K562 (cell line): ENCODE results near the gene TRAF3IP3.

Experiments
- ADNP ChIP-seq: fragments of 200-800 bp; sonication (Bioruptor generic); IDR thresholded peaks from 2 replicates; pipeline ENCODE4 v1.6.1; 2016; ENCODE audit warnings: missing genetic modification characterization, missing compliant biosample characterization
- ATF4 ChIP-seq: fragments of 450-650 bp; formaldehyde crosslinking; IDR thresholded peaks from 2 replicates; pipeline ENCODE4 v1.4.0; 2022; ENCODE audit warnings: mild to moderate bottlenecking, moderate library complexity
- CTCF ChIP-seq, 3 experiments: IDR thresholded peaks in 2 of 3; conservative IDR thresholded peaks in 1 of 3; 2 replicates each; pipeline ENCODE4 v1.5.1; 2011 to 2012; ENCODE audit warnings: low read length in 3 of 3, mild to moderate bottlenecking in 3 of 3, control low read depth in 2 of 3, improper control_type of control experiment in 1 of 3, inconsistent platforms in 1 of 3, low read depth in 1 of 3, mixed read lengths in 1 of 3, moderate library complexity in 1 of 3; ENCODE audit not compliant: insufficient read depth in 2 of 3
- HNRNPLL ChIP-seq: fragments of 200-400 bp; formaldehyde crosslinking; IDR thresholded peaks from 2 replicates; pipeline ENCODE4 v1.6.1; 2017; ENCODE audit warnings: low read length, low read depth, mild to moderate bottlenecking; ENCODE audit not compliant: poor library complexity, severe bottlenecking
- MEF2A ChIP-seq: IDR thresholded peaks from 2 replicates; pipeline ENCODE4 v1.6.1; 2011; ENCODE audit warnings: low read depth, mild to moderate bottlenecking, low read length, moderate library complexity; ENCODE audit not compliant: control insufficient read depth
- NCOA6 ChIP-seq: fragments of 450-650 bp; IDR thresholded peaks from 2 replicates; pipeline ENCODE4 v1.6.1; 2017; ENCODE audit warnings: mild to moderate bottlenecking
- POLR2A ChIP-seq: fragments of 450-650 bp; conservative IDR thresholded peaks from 2 replicates; pipeline ENCODE4 v1.6.1; 2016
- PRPF4 ChIP-seq: fragments of 200-400 bp; formaldehyde crosslinking; IDR thresholded peaks from one replicate; pipeline ENCODE4 v1.6.1; 2017; ENCODE audit warnings: low read length, low read depth, mild to moderate bottlenecking; ENCODE audit not compliant: insufficient read depth, poor library complexity, severe bottlenecking
- RAD21 ChIP-seq, 2 experiments: fragments of 250-450 bp in 1 of 2; fragments of 450-650 bp in 1 of 2; sonication (Bioruptor Pico) in 1 of 2; formaldehyde crosslinking in 1 of 2; IDR thresholded peaks in 1 of 2; conservative IDR thresholded peaks in 1 of 2; 2 replicates each; pipeline versions ENCODE4 v1.4.0 to v1.8.0; 2020 to 2022; ENCODE audit warnings: mild to moderate bottlenecking in 2 of 2, moderate library complexity in 1 of 2
- RAD51 ChIP-seq: fragments of 450-650 bp; IDR thresholded peaks from 2 replicates; pipeline ENCODE4 v1.7.1; 2016; ENCODE audit warnings: low read depth, mild to moderate bottlenecking, borderline replicate concordance
- SAP30 ChIP-seq: fragments of 200-600 bp; sonication (generic); IDR thresholded peaks from 2 replicates; pipeline ENCODE4 v1.6.1; 2012; ENCODE audit warnings: borderline replicate concordance, low read depth, mild to moderate bottlenecking, moderate library complexity, low read length, control low read depth, inconsistent platforms; ENCODE audit not compliant: insufficient read depth, poor library complexity, severe bottlenecking
- ZNF175 ChIP-seq: fragments of 200-800 bp; sonication (Bioruptor generic); IDR thresholded peaks from 2 replicates; pipeline ENCODE4 v1.6.1; 2016; ENCODE audit warnings: low read depth, mild to moderate bottlenecking, missing genetic modification characterization, missing compliant biosample characterization
- TF ChIP-seq, protein P1 (sequence below), 2 experiments: fragments of 450-650 bp; formaldehyde crosslinking in 1 of 2; IDR thresholded peaks; 2 replicates each; pipeline versions ENCODE4 v1.4.0 to v1.6.1; 2014 to 2020; ENCODE audit warnings: mild to moderate bottlenecking in 2 of 2, borderline replicate concordance in 1 of 2, low read depth in 1 of 2
- TF ChIP-seq, protein P2 (sequence below): sonication (generic); formaldehyde crosslinking; IDR thresholded peaks from 2 replicates; pipeline ENCODE4 v1.8.1; 2023; ENCODE audit warnings: mild to moderate bottlenecking, missing genetic modification reagents

DNA sequence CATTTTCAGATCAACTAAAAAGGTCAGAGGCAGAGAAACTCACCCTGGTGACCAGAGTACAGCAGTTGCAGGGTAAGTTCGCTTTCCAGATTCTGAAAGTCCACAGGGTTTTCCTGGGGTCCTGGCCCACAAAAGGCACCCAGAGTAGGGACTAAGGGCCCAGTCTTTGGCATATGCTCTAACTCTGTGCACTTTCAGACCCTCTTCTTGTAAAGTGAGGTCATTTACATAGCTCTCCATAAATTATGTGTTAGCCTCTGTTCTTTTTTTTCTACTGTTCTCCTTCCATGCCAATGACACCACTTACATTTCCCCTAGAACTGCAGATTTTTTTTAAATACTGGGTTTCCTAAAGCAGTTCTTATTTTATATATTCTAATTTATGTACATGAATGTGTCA, 22.2 kb downstream of the TRAF3IP3 start:
- TF ChIP-seq NCOA6 = no peak
- no peak for TF ChIP-seq CTCF (IDR thresholded peaks at IDR 0.05 in 2 of 3, conservative IDR thresholded peaks at IDR 0.05 in 1 of 3; ENCODE audit: insufficient read depth in 2 of 3, low read depth in 1 of 3, low read length in 3 of 3)
- TF ChIP-seq RAD51 = no peak
- TF ChIP-seq ADNP (tag) = no peak
- no peak for TF ChIP-seq POLR2A
- TF ChIP-seq, protein P1, sequence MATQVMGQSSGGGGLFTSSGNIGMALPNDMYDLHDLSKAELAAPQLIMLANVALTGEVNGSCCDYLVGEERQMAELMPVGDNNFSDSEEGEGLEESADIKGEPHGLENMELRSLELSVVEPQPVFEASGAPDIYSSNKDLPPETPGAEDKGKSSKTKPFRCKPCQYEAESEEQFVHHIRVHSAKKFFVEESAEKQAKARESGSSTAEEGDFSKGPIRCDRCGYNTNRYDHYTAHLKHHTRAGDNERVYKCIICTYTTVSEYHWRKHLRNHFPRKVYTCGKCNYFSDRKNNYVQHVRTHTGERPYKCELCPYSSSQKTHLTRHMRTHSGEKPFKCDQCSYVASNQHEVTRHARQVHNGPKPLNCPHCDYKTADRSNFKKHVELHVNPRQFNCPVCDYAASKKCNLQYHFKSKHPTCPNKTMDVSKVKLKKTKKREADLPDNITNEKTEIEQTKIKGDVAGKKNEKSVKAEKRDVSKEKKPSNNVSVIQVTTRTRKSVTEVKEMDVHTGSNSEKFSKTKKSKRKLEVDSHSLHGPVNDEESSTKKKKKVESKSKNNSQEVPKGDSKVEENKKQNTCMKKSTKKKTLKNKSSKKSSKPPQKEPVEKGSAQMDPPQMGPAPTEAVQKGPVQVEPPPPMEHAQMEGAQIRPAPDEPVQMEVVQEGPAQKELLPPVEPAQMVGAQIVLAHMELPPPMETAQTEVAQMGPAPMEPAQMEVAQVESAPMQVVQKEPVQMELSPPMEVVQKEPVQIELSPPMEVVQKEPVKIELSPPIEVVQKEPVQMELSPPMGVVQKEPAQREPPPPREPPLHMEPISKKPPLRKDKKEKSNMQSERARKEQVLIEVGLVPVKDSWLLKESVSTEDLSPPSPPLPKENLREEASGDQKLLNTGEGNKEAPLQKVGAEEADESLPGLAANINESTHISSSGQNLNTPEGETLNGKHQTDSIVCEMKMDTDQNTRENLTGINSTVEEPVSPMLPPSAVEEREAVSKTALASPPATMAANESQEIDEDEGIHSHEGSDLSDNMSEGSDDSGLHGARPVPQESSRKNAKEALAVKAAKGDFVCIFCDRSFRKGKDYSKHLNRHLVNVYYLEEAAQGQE (IDR thresholded peaks at IDR 0.05; ENCODE audit: borderline replicate concordance) = no peak
- TF ChIP-seq, protein P1 (CRISPR knock-in tag; IDR thresholded peaks at IDR 0.05; ENCODE audit: low read depth) = no peak
- no peak for TF ChIP-seq ZNF175
- no peak for TF ChIP-seq ATF4 (CRISPR knock-in tag)
- no peak for TF ChIP-seq PRPF4
- TF ChIP-seq HNRNPLL = no peak
- no peak for TF ChIP-seq MEF2A
- no peak for TF ChIP-seq SAP30
- TF ChIP-seq, protein P2, sequence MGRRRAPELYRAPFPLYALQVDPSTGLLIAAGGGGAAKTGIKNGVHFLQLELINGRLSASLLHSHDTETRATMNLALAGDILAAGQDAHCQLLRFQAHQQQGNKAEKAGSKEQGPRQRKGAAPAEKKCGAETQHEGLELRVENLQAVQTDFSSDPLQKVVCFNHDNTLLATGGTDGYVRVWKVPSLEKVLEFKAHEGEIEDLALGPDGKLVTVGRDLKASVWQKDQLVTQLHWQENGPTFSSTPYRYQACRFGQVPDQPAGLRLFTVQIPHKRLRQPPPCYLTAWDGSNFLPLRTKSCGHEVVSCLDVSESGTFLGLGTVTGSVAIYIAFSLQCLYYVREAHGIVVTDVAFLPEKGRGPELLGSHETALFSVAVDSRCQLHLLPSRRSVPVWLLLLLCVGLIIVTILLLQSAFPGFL (CRISPR knock-in tag) = no peak
- no peak for TF ChIP-seq RAD21 (CRISPR knock-in tag; conservative IDR thresholded peaks at IDR 0.05 in 1 of 2, IDR thresholded peaks at IDR 0.05 in 1 of 2)
